Measurements from ENCODE around the gene EPYC. TPM values are rescaled to one million over a fixed set of nuclear protein-coding genes. Genes with fewer than 3 reads are reported as not detected.

The EPYC gene
- total RNA-seq, 4 donors from 2014 or later, result not detected

- Histone ChIP-seq H3K9me3 (no peaks in the 10 kb centered on the region), H3K36me3 (no peaks in the 10 kb centered on the region), H3K4me3 (no peak overlapping the region), H3K27ac (replicated peaks in 1 of 4) (no peak overlapping the region), H3K27me3 (no peaks in the 10 kb centered on the region), H3K4me1 (peaks cover 0 to 14% (median 10%) of the 10 kb centered on the region in 4 donors)
- intact Hi-C loops (cut with DNase I), result no loop called here
- DNase-seq (ENCODE audit: extremely low spot score), result no peak
- TF ChIP-seq POLR2AphosphoS5 (IDR thresholded peaks at IDR 0.05) (no peak), EP300 (IDR thresholded peaks at IDR 0.05) (no peak), POLR2A (IDR thresholded peaks at IDR 0.05; ENCODE audit: low read depth) (no peak)
- TF ChIP-seq, protein P1, sequence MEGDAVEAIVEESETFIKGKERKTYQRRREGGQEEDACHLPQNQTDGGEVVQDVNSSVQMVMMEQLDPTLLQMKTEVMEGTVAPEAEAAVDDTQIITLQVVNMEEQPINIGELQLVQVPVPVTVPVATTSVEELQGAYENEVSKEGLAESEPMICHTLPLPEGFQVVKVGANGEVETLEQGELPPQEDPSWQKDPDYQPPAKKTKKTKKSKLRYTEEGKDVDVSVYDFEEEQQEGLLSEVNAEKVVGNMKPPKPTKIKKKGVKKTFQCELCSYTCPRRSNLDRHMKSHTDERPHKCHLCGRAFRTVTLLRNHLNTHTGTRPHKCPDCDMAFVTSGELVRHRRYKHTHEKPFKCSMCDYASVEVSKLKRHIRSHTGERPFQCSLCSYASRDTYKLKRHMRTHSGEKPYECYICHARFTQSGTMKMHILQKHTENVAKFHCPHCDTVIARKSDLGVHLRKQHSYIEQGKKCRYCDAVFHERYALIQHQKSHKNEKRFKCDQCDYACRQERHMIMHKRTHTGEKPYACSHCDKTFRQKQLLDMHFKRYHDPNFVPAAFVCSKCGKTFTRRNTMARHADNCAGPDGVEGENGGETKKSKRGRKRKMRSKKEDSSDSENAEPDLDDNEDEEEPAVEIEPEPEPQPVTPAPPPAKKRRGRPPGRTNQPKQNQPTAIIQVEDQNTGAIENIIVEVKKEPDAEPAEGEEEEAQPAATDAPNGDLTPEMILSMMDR (IDR thresholded peaks at IDR 0.05), result no peak
- WGBS, result 92% methylated on average over 1 of the region's 1 CpG
These were observed 61.5 kb downstream of the EPYC start for GRCh38 chr12:90943255-90943654.

- Histone ChIP-seq H3K36me3 (no peaks in the 10 kb centered on the region), H3K4me3 (no peak overlapping the region), H3K27me3 (no peaks in the 10 kb centered on the region), H3K4me1 (peaks cover 0 to 14% (median 10%) of the 10 kb centered on the region in 4 donors), H3K9me3 (no peaks in the 10 kb centered on the region), H3K27ac (replicated peaks in 1 of 4) (no peak overlapping the region)
- 43% methylated on average over 3 of the region's 3 CpGs for WGBS
- TF ChIP-seq, protein P1 (IDR thresholded peaks at IDR 0.05), result peak; percentile 22 to 54 (median 45)
- TF ChIP-seq EP300 (IDR thresholded peaks at IDR 0.05) (no peak), POLR2AphosphoS5 (IDR thresholded peaks at IDR 0.05) (no peak), POLR2A (IDR thresholded peaks at IDR 0.05; ENCODE audit: low read depth) (no peak)
- intact Hi-C loops (cut with DNase I), result no loop called here
- DNase-seq (ENCODE audit: extremely low spot score), result no peak
These were observed 63.8 kb downstream of the EPYC start for GRCh38 chr12:90940872-90941499.

DNA sequence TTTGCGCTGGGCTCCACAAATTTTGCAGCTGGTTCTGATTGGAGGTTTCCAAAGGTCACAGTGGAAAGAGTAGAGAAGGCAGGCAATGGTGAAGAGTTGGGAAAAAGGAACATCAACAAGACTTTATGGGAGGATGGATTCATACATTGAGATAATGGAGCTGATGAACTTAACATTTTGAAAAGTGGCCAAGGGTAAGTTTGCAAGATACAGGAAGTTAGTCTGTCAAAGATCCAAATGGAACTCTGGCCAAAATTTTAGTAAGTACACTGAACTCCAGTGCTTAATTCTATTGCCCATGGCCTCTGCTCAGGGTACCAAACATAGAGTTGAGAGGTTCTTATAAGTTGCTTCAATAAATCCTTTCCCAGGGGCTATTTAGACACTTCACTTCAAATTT, 65.4 kb downstream of the EPYC start:
- WGBS, result 89% methylated on average over 1 of the region's 1 CpG
- Histone ChIP-seq H3K4me3 (no peak overlapping the region), H3K9me3 (no peaks in the 10 kb centered on the region), H3K36me3 (no peaks in the 10 kb centered on the region), H3K4me1 (peaks cover 0 to 14% (median 10%) of the 10 kb centered on the region in 4 donors), H3K27ac (replicated peaks in 1 of 4) (no peak overlapping the region), H3K27me3 (no peaks in the 10 kb centered on the region)
- DNase-seq (ENCODE audit: extremely low spot score), result no peak
- intact Hi-C loops (cut with DNase I), result no loop called here
- no peak for TF ChIP-seq POLR2A (IDR thresholded peaks at IDR 0.05; ENCODE audit: low read depth)
- TF ChIP-seq, protein P1 (IDR thresholded peaks at IDR 0.05), result no peak
- TF ChIP-seq EP300 (IDR thresholded peaks at IDR 0.05), result no peak
- TF ChIP-seq POLR2AphosphoS5 (IDR thresholded peaks at IDR 0.05), result no peak

GRCh38 chr12:90938451-90938850, 66.3 kb downstream of the EPYC start:
- WGBS, result 72% methylated on average over 6 of the region's 6 CpGs

More at GRCh38 chr12:90938451-90938850, 66.3 kb downstream of the EPYC start:
- intact Hi-C loops (cut with DNase I), result no loop called here
- Histone ChIP-seq H3K4me1 (peaks cover 0 to 14% (median 10%) of the 10 kb centered on the region in 4 donors), H3K9me3 (no peaks in the 10 kb centered on the region), H3K27me3 (no peaks in the 10 kb centered on the region), H3K4me3 (no peak overlapping the region), H3K36me3 (no peaks in the 10 kb centered on the region), H3K27ac (replicated peaks in 1 of 4) (no peak overlapping the region)
- no peak for TF ChIP-seq POLR2A (IDR thresholded peaks at IDR 0.05; ENCODE audit: low read depth)
- TF ChIP-seq, protein P1 (IDR thresholded peaks at IDR 0.05), result no peak
- no peak for TF ChIP-seq EP300 (IDR thresholded peaks at IDR 0.05)
- TF ChIP-seq POLR2AphosphoS5 (IDR thresholded peaks at IDR 0.05), result no peak
- DNase-seq (ENCODE audit: extremely low spot score), result no peak
